ENCODE results near the gene NUDT1.

GRCh38 chr7:2283074-2283473 lies 41.0 kb downstream of the NUDT1 start:
- no peak for TF ChIP-seq CTCF (IDR thresholded peaks at IDR 0.05)
- TF ChIP-seq POLR2AphosphoS5 (IDR thresholded peaks at IDR 0.05; ENCODE audit: low read depth, low read length): no peak
- no peak for TF ChIP-seq REST (IDR thresholded peaks at IDR 0.05; ENCODE audit: insufficient read depth in 1 of 2, low read depth in 2 of 2, low read length in 1 of 2)
- TF ChIP-seq TCF7L2 (IDR thresholded peaks at IDR 0.05; ENCODE audit: low read depth, low read length): no peak
- no peak for TF ChIP-seq SIN3A (IDR thresholded peaks at IDR 0.05; ENCODE audit: borderline replicate concordance, insufficient read depth, low read depth, low read length)
